Stimulated activated CD4-positive, alpha-beta T cell treated with anti-CD3 and anti-CD28 coated beads, Interleukin-15, amount 100 ng/mL, for 1 hour (primary cell): Measurements from ENCODE around the gene CD40.

Source experiments
- DNase-seq, 2 donors: peaks; one replicate each; pipeline ENCODE4 v3.0.0-alpha.2; 2020; ENCODE audit warnings: low read depth in 1 of 2, low spot score in 1 of 2

Gene CD40

DNA sequence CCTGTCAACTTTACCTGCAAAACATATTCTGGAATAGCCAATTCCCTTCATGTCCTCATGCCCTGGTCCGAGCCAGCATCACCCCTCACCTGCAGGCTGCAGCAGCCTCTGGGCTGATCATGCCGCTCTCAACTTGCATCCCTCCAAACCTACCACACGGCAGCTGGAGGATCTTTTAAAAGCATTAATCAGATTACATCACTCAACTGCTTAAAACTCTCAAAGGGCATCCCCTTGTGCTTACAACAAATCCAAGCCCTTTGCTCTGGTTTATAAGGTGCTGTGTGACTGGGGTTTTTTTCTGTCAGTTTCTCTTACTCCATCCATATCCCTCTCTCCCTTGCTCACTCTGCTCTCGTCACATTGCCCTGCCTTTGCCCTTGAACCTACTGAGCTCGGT lies 24.0 kb downstream of the CD40 start:
- DNase-seq, result no peak

DNA sequence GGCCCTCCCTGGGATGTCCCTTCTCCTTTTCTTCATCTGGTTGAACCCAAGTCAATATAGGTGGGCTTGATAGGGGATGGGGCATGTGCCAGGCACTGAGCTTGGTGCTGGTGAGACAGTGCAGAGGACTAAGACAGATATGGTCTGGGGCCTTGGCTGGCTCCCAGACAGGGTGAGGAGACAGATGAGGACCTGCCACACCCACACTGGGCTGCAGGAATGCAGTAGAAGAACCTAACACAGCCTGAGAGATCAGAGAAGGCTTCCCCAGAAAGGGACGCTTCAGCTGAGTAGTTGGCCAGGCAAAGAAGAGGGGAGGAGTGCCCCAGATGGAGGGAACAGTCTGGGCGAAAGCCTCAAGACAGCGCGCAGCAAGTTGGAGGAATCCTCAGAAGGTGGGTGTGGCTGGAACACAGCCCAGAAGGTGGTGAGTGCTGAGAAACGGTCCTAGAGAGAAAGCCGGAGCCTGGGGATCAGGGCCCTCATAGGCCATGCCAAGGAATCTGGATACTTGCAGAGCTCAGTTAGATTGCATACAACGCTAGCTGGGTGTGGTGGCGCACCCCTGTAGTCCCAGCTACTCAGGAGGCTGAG lies 26.4 kb downstream of the CD40 start:
- no peak for DNase-seq

DNA sequence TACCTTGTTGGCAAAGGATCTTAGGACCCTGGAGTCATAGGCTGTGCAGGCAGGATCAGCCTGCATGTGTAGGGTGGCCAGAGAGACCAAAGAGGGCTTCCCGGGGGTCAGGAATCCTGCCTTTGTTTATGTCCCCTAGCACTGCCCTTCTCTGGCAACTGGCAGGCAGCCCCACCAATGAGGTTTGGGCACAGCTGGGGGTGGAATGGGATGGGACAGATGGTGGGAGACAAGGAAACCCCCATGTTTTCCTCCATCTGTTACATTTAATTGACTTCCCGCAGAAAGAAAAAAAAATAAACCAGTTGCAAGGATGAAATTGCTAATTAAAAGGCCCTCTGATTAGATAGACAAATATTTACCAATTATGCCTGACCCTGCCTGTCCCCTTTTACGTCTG lies 27.6 kb downstream of the CD40 start:
- no peak for DNase-seq

DNA sequence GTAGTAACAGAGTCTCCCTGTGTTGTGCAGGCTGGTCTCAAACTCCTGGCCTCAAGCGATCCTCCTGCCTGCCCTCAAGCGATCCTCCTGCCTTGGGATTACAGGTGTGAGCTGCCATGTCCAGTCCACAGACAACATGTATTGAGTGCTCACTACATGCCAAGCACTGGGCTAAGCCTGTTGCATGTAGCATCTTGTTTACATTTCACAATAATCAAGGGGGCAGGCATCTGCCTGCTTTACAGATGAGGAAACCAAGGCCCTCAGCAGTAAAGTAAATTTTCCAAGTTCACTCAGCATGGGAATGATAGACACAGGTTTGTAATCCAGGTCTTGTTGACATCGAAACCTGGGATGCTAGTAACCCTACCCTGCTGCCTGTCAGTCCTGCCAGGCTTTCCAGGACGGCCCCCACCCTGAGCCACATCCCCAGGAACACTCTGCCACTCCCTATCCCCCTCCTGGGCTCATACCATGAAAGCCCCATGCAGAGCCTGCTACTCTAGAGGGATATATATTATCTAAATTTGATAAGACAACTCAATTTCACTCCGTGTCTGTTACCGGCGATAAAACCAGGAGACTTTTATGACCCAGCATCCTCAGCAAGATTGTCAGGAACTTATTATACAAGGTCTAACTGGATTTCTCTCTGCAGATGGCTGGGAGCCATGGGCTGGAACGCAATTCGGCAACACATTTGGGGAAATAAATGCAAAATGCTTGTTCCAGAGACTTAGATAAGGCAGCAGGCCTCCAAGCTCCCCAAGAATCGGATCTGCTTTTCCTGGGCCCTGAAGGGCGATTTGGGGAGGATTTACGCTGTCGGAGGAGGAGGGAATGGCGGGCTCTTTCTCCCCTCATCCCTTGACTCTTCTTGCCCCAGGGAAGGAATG lies 30.4 kb downstream of the CD40 start:
- no peak for DNase-seq

DNA sequence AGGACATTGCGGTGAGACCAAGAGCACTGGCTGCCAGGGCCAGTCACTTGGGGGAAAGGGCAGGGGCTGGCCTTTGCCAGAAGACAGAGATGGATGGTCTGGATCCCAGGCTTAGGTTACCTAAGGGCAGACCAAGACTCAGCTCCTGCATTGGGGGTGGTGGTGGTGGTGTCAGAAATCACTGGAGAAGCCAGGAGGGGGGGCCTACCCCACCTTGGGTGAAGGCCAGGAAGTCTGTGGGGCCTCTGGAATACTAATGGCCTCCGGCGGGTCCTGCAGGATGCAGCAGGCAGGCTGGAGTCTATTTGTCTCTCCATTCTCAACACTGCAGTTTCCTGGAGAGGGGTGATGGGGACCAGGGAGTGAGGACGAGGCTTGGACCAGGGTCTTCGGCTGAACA lies 32.8 kb downstream of the CD40 start:
- no peak for DNase-seq

DNA sequence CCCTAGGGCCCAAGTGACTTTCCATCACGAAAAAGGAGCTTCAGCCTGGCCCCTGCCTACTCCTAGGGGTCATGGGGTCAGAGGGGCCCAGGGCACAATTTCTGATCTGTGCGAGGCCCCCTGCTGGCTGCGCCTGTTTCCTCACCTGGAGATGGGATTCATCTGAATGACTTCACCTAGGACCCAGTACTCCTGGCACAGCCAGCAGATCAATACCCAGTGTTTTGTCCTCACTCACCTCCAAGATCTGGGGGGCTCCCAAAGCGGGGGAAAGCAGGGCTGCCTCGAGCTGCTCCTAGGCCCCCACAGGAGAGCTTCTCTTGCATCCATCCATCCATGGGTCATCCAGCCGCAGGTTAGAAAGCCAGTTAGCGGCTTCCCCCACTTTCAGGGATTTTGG lies 33.8 kb downstream of the CD40 start:
- DNase-seq, result no peak

DNA sequence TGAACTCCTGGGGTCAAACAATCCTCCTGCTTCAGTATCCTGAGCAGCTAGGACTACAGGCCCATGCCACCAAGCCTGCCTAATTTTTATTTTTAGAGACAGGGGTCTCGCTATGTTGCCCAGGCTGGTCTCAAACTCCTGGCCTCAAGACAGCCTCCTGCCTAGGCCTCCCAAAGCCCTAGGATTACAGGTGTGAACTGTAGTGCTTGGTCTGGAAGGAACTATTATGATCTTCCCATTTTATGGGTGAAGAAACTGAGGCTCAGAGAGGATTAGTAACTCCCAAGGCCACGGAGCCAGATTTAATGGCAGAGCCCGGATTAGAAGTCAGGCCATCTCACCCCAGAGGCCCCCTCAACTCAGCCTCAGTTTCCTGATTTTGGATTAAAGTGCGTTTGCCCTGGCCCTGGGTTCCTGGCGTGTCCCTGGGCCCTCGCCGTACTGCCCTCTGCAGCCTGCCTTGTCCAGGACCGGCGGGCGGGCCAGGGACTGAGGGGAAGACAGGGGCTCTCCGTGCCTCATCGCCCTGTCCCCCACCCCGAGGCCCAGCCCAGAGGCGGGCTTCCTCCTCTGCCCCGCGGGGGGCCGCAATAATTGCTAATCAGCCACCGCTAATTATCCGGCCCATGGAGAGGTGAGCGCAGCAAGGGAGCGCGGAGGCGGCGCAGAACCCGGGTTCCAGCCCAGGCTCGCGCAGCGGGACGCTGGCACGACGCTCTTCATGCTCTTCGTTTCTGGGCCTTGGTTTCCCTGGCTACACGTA lies 34.9 kb downstream of the CD40 start:
- DNase-seq, result no peak

DNA sequence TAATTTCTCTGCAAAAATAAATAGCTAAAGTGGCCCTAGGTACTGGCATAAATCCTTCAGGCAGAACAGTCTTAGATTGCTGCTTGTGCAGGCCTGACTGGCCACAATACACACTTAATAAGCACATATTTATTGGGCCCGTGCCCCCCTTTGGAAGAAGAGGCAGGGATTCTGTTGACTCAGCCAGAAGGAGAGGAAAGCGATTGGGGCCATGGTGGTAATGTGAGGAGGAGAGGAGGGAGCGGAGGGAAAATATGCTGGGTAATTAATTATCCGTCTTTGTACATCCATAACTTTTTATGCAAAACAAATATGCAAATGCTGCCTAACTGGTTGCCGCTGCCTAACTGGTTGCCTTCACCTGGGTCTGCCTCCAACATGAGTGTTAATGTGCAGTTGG lies 36.2 kb downstream of the CD40 start:
- DNase-seq, result no peak

DNA sequence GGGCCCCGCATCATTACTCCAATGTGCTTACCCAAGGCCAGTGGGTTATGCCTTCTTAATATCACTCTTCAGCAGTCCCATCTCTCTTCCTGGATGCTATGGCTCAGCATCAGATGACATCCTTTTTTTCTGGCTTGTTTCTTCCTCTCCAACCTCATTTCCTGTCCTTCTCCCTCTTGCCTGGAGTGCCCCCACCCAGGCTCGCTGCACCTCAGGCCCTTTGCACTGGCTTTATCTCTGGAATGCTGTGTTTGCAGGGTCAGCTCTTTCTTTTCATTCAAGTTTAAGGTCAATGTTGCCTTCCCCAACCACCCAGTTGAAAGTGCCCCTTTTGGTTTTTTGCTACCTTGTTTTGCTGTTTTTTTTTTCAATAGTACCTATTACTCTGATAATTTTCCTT lies 36.7 kb downstream of the CD40 start:
- no peak for DNase-seq

DNA sequence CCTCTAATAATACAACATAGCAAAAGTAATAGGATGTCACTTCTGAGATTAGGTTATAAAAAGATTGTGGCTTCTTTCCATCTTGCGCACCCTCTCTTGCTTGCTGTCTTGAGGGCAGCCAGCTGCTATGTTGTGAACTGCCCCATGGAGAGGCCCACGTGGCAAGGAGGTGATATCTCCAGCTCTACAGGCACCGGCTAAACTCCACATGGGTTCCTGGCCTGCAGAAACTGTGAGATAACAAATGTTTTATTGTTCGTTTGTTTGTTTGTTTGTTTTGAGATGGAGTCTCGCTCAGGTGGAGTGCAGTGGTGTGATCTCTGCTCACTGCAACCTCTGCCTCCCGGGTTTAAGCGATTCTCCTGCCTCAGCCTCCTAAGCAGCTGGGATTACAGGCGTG lies 38.0 kb downstream of the CD40 start:
- DNase-seq, result no peak

DNA sequence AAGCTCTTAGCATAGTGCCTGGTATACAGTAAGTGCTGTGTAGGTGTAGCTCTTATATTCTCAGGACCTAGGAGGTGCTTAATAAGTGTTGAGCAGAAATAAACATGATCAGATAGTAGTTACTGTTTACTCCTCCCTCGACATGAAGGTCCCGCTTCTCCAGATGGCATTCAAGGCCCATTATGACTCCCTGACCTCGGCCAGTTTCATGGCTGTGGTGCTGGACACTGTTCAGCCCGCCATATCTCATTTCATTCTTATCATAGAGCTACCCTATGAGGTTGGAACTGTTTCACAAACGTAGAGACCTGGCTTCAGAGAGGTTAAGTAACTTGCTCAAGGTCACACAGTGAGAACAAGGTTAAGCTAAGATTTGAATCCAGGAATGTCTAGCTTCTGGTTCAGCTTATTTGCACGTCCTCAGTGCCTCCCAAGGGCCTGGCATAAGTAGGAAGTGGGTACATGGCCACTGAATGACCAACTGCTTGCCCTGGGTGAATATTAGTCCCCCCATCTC lies 39.0 kb downstream of the CD40 start:
- DNase-seq, result no peak

DNA sequence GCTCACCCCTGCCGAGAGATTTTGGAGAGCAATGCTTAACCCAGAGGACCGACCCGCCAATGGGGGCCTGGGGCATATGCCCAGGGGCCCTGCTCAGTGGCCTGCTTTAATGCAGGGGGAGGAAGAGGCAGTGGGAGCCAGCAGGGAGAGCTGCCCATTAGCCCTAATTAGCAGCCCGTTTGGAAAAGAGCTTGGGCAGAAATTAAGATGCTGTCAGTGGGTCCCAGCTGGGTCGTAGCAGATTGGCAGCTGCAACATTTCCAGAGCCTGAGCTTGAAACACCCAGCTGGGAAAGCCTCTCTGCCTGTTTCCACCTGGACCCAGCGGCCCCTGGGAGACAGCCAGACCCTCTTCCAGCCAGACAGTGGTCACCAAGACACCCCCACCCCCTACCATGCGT lies 39.5 kb downstream of the CD40 start:
- DNase-seq, result no peak

DNA sequence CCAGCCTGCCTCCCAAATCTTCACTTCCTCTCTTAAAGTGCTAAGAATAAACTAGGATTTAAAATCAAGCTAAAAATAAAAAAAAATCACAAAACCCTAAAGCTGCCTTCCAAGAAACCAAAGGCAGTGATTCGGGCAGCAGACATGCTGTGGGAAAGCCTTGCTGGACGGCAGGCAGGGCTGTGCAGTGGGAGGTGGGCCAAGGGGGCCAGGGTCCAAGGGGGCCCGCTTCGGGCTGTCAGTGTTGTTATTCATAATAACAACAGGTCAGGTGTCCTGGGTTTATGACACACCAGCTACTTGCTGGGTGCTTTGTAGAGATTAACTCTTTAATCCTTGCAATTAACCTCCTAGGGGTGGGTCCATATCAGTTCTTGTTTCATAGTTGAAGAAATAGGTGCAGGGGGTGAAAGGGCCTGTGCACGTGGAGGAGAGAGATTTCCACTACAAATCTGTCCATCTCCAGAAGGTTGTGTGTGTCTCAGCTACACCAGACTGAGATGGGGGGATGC lies 40.4 kb downstream of the CD40 start:
- DNase-seq, result no peak

DNA sequence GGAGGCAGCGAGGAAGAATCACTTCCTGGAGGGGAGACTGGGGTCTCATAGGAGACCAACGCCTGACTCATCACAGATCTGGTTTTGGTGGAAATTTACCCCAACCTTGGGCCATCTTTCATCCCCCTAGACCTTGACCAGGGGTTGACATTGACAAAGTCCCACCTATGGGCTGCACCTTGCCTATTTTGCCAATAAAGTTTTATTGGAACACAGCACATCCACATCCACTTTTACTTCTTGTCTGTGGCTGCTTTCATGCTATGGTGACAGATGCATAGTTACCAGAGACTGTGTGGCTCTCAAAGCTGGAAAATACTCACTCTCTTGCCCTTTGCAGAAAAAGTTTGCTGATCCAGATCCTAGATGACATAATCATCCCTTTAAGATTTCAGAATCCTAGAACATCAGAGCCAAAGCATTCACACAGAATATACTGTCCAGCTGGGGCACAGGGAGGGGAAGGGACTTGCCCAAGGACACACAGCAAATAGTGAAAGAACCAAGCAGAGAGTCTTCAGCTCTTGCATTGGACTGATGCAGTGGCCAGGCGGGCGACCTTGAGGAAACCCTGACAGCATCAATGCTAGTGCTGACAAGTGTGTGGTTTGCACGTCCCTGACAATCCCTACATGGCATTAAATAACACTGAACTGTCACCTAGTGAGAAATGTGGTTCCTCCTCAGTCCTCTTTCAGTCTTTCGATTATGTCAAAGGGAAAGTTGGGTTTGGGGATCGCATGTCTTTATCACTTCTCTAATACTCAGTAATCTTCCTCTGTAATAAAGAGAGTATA lies 41.2 kb downstream of the CD40 start:
- no peak for DNase-seq

DNA sequence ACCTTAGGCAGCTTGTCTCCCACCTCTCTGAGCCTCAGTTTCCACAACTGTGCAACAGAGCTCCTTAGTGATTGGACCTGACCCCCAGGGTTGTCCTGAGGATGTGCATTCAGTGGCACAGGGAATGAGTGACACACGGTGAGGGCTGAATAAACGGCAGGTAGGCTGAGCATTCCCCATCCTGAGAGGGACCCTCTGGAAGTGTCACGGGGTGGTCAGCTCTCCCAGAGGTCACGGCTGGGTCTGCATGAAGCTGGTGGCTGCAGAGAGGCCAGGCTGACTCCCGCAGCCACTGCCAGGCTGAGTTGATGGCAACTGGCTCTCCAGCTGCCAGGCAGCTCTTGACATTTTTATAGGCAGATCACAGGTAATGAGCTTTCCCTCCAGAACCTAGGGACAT lies 42.5 kb downstream of the CD40 start:
- DNase-seq, result no peak

DNA sequence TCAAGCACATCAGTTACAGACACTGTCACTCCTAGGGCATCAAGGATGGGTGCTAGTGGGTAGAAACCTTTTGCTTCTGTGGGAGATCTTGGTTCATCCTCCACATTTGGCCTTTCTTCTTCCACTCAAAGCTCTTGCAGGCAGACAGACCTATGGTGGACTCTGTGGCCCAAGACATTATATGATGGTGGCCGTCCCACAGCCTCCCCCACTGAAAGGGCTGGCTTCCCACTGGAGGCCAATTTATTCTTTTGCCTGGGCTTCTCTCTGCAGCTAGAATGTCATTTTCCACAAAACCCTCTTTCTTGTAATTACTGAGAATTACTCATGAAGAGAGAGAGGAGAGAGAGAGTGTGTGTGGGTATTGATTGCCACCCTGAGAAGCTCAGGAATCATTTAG lies 43.8 kb downstream of the CD40 start:
- DNase-seq, result no peak

DNA sequence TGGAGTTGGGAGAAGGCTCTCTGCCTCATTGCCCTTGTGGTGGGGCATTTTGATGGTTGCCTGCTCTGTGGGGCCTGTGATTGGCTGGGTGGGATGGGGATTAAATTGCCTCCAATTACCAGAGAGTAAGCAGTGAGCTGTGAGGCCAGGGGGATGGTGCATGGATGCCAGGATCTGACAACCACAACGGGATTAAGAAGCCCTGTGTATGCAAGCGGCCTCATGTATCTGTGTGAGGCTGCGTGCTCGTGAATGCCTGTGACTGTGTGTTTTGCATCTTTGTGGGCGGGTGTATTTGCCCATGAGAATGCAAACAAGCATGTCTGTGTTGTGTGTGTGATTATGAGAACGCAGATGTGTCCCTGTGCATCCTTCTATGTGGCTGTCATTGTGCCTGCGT lies 46.1 kb downstream of the CD40 start:
- no peak for DNase-seq

DNA sequence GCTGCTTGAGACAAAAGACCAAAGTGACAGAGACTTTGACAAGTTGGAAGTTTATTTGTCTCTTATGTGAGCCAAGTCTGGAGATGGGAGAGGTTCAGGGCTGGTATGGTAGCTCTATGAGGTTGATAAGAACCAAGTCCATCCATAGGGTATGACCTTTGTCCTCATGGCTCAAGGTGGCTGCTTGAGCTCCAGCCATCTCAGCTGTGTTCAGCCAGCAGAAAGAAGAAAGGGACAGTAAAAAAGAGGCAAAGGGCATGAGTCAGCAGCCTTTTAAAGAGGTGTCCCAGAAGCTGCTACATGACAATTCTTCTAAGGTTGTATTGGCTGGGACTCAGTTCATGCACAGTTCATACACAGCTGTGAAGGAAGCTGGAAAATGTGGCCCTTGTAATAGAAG lies 49.0 kb downstream of the CD40 start:
- DNase-seq, result no peak

DNA sequence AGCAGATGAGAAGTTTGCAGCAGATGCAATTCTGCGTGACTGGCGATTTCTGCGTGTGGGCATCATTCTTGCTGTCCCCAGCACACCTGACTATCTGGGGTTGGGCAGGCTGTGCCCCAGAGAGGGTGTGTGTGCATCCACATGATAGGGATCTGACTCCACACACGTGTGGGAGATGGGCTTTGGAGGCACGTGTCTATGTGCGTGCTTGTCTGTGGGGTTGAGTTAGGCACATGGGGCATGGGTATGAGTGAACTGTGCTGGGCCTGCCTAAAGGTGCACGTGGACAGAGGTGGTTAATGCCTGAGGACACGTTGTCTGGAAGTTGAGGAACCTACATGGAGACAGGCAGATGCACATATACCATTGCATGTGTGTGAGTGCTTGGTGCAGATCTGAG lies 50.3 kb downstream of the CD40 start:
- no peak for DNase-seq

DNA sequence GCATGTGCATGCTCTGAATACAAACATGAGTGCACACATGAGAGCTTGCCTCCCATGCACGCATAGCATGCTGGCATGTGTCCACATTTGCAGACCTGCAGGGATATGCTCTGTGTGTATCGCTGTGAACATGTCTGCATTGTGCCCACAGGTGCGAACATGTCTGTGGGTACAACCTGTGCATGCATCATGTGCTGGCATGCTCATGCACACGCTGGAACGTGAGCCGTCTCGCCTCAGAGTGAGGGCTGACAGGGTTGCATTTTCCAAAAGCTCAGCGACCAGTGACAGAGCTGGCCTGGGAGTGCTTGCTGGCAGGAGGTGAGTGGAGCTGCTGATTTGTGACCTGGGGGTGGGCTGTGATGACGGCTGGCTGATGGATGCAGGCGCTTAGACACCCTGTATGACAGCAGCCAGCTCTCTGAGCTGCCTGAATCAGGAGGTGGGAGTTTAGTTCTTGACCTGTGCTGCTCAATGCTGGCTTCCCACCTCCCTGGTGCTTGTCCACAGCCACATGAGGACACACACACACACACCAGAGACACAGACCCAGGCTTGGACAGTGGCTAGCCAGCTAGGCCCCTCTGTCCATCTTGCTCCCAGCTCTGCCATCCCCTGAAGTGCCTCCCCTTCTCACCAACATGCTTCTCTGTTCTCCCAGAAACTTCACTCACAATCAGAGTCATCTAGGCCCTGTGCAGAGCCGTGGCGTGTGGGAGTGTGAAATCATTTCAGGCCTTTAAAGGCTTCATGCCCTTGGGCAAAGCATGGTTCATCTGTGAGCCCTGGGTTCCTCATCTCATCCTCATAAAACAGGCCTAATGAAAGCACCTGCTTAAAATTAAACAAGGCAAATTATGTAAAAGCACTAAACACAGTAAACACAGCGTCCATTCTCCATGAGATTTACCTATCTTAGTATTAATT lies 51.4 kb downstream of the CD40 start:
- no peak for DNase-seq
